LNCAP (cell line): ENCODE measurements around the gene MAML2.

Experiments used
- TF ChIP-seq, protein P1 (sequence below): fragments of 450-650 bp; IDR thresholded peaks from 2 replicates; pipeline ENCODE4 v1.5.1; 2017; ENCODE audit warnings: mild to moderate bottlenecking

The MAML2 gene

DNA sequence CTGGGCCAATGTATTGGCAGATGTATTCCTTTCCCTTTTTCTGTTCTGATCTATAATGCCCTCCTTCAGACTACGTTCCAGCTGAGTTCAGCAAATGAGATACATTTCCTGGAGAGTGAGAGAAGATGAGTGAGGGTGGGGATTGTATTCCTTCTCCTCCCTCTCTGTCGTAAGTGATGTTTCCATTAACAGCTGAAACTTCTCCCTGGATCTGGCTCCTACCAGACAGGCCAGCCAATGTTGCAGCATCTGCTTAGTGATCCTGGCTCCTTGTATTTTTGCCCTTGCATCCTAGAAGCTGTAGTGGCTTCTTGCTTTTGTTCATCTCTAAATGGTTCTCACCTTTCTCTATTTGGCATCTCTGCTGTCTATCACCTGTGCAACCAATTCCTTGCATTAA lies 370.9 kb downstream of the MAML2 start:
- TF ChIP-seq, protein P1, sequence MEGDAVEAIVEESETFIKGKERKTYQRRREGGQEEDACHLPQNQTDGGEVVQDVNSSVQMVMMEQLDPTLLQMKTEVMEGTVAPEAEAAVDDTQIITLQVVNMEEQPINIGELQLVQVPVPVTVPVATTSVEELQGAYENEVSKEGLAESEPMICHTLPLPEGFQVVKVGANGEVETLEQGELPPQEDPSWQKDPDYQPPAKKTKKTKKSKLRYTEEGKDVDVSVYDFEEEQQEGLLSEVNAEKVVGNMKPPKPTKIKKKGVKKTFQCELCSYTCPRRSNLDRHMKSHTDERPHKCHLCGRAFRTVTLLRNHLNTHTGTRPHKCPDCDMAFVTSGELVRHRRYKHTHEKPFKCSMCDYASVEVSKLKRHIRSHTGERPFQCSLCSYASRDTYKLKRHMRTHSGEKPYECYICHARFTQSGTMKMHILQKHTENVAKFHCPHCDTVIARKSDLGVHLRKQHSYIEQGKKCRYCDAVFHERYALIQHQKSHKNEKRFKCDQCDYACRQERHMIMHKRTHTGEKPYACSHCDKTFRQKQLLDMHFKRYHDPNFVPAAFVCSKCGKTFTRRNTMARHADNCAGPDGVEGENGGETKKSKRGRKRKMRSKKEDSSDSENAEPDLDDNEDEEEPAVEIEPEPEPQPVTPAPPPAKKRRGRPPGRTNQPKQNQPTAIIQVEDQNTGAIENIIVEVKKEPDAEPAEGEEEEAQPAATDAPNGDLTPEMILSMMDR, result no peak

DNA sequence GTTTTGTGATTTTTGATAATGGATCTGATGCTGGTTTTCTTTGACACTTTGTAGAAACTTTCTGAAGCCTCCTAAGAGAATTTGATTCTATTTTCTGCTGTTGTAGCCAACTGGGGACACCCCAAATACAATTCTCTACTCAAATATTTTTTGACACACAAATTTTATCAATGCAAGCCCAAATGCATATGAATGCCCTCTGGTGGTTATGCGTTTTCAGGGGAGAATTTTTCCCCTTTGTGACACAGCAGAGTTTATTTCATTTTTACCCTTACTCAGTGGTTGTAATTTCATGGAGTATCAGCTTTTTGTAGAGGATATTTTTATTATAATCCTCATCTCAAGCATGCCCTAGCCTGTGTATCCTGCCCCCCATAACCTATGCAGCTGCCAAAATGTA lies 374.4 kb downstream of the MAML2 start:
- TF ChIP-seq, protein P1, result 0 out of 2 replicates have a peak, but pooled peaks have one; percentile 24

DNA sequence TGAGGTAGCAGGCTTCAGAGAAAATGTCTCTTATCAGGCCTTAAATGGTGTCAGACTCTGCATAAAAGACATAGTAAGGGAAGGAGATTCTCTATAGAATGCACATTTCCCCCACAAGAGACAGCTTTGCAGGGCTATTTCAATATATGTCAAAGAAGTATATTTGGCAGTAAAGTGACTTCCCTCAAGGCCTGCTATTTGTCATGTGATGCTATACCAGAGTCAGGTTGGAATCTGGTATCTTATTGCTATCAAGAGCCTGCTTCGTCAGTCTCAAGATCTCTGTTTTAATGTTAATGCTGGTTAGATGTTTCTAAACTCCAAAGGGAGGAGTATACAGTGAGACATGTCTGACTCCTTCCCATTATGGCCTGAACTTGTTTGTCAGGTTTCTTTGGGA lies 378.7 kb downstream of the MAML2 start:
- TF ChIP-seq, protein P1, result no peak

DNA sequence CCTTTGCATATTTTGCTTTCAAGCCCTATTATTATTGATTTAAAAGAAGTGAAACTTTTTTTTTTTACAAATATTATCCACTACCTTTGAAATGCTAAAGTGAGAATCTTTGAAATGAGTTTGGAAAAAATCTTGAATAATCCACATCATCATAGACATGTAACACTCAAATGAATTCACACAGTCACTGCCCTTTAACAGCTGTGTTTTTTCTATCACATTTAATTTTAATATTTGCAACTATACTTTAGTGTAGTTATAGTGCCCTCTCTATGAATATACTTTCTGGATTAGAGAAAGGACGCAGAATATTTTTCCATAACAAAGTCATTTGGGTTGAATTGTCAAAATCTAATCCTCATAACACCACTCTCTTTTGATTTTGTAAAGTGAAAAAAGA lies 381.2 kb downstream of the MAML2 start:
- TF ChIP-seq, protein P1, result no peak

DNA sequence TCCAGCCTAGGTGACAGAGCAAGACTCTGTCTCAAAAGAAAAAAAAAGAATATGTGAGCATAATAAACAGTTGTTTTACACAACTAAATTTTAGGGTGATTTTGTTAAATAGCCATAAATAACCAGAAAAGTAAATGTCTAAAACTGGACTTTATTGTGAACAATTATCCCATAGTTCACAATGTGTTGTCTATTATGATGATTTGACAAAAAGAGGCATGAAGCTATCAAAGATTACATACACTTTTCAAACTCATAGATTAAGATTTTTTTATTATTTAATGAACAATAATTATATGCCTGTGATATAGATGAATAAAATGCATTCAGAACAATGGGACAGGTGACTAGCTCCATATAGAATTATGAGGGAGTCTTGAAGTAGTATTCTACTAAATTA lies 392.1 kb downstream of the MAML2 start:
- TF ChIP-seq, protein P1, result no peak

DNA sequence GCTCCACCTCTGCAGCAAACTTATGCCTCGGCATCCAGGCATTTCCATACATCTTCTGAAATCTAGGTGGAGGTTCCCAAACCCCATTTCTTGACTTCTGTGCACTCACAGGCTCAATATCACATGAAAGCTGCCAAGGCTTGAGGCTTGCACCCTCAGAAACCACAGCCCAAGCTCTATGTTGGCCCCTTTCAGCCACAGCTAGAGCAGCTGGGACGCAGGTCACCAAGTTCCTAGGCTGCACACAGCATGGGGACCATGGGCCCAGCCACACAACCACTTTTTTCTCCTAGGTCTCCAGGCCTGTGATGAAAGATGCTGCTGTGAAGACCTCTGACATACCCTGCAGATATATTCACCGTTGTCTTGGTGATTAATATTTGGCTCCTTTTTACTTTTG lies 394.4 kb downstream of the MAML2 start:
- TF ChIP-seq, protein P1, result no peak

DNA sequence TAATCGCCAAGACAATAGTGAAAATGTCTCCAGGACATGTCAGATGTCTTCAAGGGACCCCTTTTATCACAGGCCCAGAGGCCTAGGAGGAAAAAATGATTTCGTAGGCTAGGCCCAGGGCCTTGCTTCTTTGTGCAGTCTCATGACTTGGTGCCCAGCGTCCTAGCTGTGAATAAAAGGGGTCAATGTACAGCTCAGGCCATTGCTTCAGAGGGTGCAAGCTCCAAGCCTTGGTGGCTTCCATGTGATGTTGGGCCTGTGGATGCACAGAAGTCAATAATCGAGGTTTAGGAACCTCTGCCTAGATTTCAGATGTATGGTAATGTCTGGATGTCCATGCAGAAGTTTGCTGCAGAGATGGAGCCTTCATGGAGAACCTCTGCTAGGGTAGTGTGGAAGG lies 398.4 kb downstream of the MAML2 start:
- TF ChIP-seq, protein P1, result no peak

DNA sequence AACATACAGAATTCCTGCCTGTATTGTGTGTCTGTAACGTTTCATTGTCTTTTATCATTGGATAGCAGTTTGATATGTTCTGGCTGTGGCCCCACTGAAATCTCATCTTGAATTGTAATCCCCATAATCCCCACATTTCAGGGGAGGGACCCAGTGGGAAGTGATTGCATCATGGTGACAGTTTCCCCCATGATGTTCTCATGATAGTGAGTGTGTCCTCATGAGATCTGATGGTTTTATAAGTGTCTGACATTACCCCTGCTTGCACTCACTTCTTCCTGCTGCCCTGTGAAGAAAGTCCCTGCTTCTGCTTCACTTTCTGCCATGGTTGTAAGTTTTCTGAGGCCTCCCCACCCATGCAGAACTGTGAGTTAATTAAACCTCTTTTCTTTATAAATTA lies 399.4 kb downstream of the MAML2 start:
- TF ChIP-seq, protein P1, result no peak
